OCI-LY3 (cell line): ENCODE measurements around the gene CFHR5.
"Not testable (repeated sequence)": the region's sequence is repeated elsewhere in the genome, so short reads cannot be mapped to it uniquely, and the experiment has no call there.

Source experiments
- EZH2phosphoT487 ChIP-seq: fragments of 200-600 bp; shearing (Covaris generic); IDR thresholded peaks from 2 replicates; pipeline ENCODE4 v1.6.1; 2018; ENCODE audit warnings: antibody characterized with exemption, mixed run types, low read depth
- TF ChIP-seq, protein P1 (sequence below): fragments of 200-600, 300-600 bp; sonication (generic); IDR thresholded peaks from 2 replicates; pipeline ENCODE4 v1.5.1; 2014; ENCODE audit warnings: antibody characterized with exemption, low read length, low read depth

- not testable (repeated sequence) for TF ChIP-seq EZH2phosphoT487
- TF ChIP-seq, protein P1, sequence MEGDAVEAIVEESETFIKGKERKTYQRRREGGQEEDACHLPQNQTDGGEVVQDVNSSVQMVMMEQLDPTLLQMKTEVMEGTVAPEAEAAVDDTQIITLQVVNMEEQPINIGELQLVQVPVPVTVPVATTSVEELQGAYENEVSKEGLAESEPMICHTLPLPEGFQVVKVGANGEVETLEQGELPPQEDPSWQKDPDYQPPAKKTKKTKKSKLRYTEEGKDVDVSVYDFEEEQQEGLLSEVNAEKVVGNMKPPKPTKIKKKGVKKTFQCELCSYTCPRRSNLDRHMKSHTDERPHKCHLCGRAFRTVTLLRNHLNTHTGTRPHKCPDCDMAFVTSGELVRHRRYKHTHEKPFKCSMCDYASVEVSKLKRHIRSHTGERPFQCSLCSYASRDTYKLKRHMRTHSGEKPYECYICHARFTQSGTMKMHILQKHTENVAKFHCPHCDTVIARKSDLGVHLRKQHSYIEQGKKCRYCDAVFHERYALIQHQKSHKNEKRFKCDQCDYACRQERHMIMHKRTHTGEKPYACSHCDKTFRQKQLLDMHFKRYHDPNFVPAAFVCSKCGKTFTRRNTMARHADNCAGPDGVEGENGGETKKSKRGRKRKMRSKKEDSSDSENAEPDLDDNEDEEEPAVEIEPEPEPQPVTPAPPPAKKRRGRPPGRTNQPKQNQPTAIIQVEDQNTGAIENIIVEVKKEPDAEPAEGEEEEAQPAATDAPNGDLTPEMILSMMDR: not testable (repeated sequence)
Measured at GRCh38 chr1:196941474-196941873, 35.9 kb upstream of the CFHR5 start.
